Lower lobe of right lung (tissue), 2 donors: ENCODE results near the gene KBTBD12. TPM values are rescaled to one million over a fixed set of nuclear protein-coding genes. Genes with fewer than 3 reads are reported as not detected.
A peak's percentile ranks its signal among the peaks of the same experiment; 100 is the strongest.
"Not testable (repeated sequence)": the region's sequence is repeated elsewhere in the genome, so short reads cannot be mapped to it uniquely, and the experiment has no call there.

Source experiments
- ATAC-seq, 2 donors: fragments of 200-7000 bp; cut with Tn5 transposase; one replicate each; pipeline ENCODE4 v1.9.1; 2020 to 2022; ENCODE audit warnings: mild to moderate bottlenecking in 2 of 2, moderate library complexity in 2 of 2
- DNase-seq: peaks from one replicate; pipeline ENCODE4 v3.0.0-alpha.2; 2020
- H3K27ac ChIP-seq: fragments of 200-600 bp; one replicate; pipeline ENCODE4 v1.8.0; 2022
- H3K27me3 ChIP-seq: fragments of 200-600 bp; one replicate; pipeline ENCODE4 v1.8.0; 2022; ENCODE audit warnings: low read depth
- H3K36me3 ChIP-seq: fragments of 200-600 bp; one replicate; pipeline ENCODE4 v1.8.0; 2022; ENCODE audit warnings: mild to moderate bottlenecking
- H3K4me1 ChIP-seq: fragments of 200-600 bp; one replicate; pipeline ENCODE4 v1.8.0; 2022
- H3K4me3 ChIP-seq: fragments of 200-600 bp; one replicate; pipeline ENCODE4 v1.8.0; 2022; ENCODE audit warnings: mild to moderate bottlenecking
- H3K9me3 ChIP-seq: fragments of 200-600 bp; one replicate; pipeline ENCODE4 v1.8.0; 2022
- CTCF ChIP-seq: fragments of 200-600 bp; IDR thresholded peaks from one replicate; pipeline ENCODE4 v1.8.0; 2022; ENCODE audit warnings: antibody characterized with exemption, mild to moderate bottlenecking
- intact Hi-C: fragments of 100-400 bp; cut with DNase I; formaldehyde crosslinking; loops from one replicate; pipeline ENCODE4 v1.11.0; 2022
- long read RNA-seq: library from polyadenylated mRNA; unstranded; transcript quantifications from one replicate; pipeline ENCODE4 v2.0.0, GENCODE V29; 2021
- total RNA-seq: library from RNA; stranded (reverse); fragmentation: NEBNext Ultra II Directional; extraction: Animal tissue kit (Norgen Biotek cat#: 25700); gene quantifications from one replicate; pipeline ENCODE4 v1.2.1, GENCODE V29; 2021
- donor health status: DM: no; HTN: yes; CAD: no; lungs with severe emphysema.

KBTBD12 gene
- 0.95 TPM for total RNA-seq
- long read RNA-seq, partial matches to known transcripts = 1 of 1 reads
- long read RNA-seq, other reads (novel, unspliced or antisense) = 0 of 1 reads

DNA sequence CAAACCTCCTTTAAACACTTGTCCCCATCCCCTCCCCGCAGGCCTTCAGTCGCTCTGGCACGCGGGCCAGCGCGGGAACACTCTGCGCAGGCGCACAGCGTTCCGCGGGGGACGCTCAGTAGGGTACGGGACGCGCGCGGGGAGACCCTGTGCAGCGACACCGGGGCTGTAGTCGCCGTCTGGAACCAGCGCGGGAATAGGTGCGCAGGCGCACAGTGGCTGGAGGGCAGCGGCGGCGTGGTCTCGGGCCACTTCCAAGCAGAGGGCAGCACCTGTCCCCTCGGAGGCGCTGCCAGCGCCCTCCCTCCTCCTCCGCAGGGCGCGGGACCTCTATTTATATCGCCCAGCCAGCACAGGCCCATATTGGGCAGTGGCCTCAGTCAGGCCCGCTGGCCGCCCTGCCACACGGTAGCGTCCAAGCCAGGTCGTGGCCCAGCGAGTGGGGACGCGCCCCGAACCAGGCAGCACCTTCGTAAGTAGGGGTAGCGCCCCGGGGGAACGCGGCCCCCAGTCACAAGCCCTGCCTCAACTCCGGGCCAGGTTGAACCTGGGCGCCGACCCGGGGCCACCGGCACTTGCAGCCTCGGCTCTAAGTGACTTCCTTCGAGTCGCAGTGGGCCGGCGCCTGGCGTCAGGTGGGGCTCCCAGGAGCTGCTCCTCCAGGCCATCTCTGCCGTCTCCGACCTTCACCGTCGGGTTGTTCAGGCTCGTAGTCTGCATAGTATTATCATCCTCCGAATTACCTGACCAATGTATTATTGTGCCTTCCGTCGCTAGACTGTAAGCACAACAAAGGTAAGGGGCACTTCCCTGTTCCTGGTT lies at the start of gene KBTBD12:
TSS of gene KBTBD12 (plus strand) at position 118 of the 822 bp plus-strand sequence. CDS start 7,830 bp downstream, outside the sequence.
- no peak for TF ChIP-seq CTCF
- DNase-seq = peak; percentile 57
- intact Hi-C loops = no loop called here

DNA sequence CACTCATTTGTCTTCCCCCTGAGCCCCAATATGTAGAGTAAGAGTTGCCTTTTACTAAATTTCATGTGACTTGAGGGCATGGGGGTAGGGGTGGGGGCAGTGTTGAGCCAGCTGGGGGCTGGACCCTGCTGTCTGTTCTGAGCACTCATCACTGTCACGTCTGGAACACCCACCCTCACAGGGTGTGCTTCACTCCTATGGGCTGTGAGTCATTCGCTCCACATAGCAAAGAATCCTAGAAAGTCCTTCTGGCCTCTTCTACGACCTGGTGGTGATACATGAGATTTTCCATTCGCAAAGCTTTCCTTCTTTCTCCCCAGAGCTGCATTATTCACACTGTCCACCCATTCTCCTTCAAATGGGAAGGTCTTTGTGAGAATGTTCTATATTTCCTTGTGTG lies 49.1 kb upstream of the KBTBD12 start:
- H3K4me1 ChIP-seq = no peaks in the 10 kb centered on the region
- DNase-seq (no peak), ATAC-seq (no peak)
- H3K9me3 ChIP-seq = no peaks in the 10 kb centered on the region
- H3K27ac ChIP-seq = no peak overlapping the region
- H3K27me3 ChIP-seq = no peaks in the 10 kb centered on the region
- TF ChIP-seq CTCF = no peak
- intact Hi-C loops = no loop called here
- no peak overlapping the region for H3K4me3 ChIP-seq
- no peaks in the 10 kb centered on the region for H3K36me3 ChIP-seq

More for the DNA sequence above, at the start of gene KBTBD12:
- Histone ChIP-seq H3K9me3 (no peaks in the 10 kb centered on the region), H3K4me3 (peak within 1 kb of the TSS; percentile 60), H3K36me3 (no peaks in the 10 kb centered on the region), H3K27ac (peak within 1 kb of the TSS; percentile 25), H3K27me3 (peaks cover 6% of the 10 kb centered on the region), H3K4me1 (peaks cover 31% of the 10 kb centered on the region)
- peak; percentile 73 to 87 for ATAC-seq

- no peaks in the 10 kb centered on the region for H3K4me1 ChIP-seq
- no peaks in the 10 kb centered on the region for H3K27me3 ChIP-seq
- intact Hi-C loops = no loop called here
- no peak overlapping the region for H3K27ac ChIP-seq
- H3K9me3 ChIP-seq = no peaks in the 10 kb centered on the region
- no peak for DNase-seq
- no peak overlapping the region for H3K4me3 ChIP-seq
- TF ChIP-seq CTCF = no peak
- no peaks in the 10 kb centered on the region for H3K36me3 ChIP-seq
- ATAC-seq = no peak
These were observed 47.6 kb upstream of the KBTBD12 start for GRCh38 chr3:127867412-127867811.

GRCh38 chr3:127867986-127868385 lies 47.0 kb upstream of the KBTBD12 start:
- TF ChIP-seq CTCF = no peak
- Histone ChIP-seq H3K9me3 (no peaks in the 10 kb centered on the region), H3K27ac (no peak overlapping the region), H3K4me3 (no peak overlapping the region), H3K36me3 (no peaks in the 10 kb centered on the region), H3K27me3 (no peaks in the 10 kb centered on the region), H3K4me1 (no peaks in the 10 kb centered on the region)
- intact Hi-C loops = no loop called here
- ATAC-seq = no peak
- DNase-seq = no peak

- no peaks in the 10 kb centered on the region for H3K36me3 ChIP-seq
- TF ChIP-seq CTCF = no peak
- no peak overlapping the region for H3K4me3 ChIP-seq
- no peaks in the 10 kb centered on the region for H3K9me3 ChIP-seq
- intact Hi-C loops = no loop called here
- no peak overlapping the region for H3K27ac ChIP-seq
- ATAC-seq (no peak), DNase-seq (no peak)
- no peaks in the 10 kb centered on the region for H3K4me1 ChIP-seq
- no peaks in the 10 kb centered on the region for H3K27me3 ChIP-seq
These were observed 44.9 kb upstream of the KBTBD12 start for GRCh38 chr3:127870156-127870555.

DNA sequence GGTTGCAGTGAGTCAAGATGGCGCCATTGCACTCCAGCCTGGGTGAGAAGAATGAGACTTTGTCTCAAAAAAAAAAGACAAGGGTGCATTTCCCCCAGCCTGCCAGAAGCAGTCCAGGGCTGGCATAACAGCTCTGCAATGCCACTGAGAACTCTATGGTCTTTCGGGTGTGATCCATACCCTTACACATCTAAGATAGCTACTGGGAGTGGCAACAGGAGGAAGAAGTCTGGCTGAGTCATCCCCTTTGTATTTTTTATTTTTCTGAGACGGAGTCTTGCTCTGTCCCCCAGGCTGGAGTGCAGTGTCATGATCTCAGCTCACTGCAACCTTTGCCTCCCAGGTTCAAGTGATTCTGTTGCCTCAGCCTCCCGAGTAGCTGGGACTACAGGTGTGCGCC lies 40.9 kb upstream of the KBTBD12 start:
- H3K4me3 ChIP-seq, H3K4me1 ChIP-seq, ATAC-seq, H3K9me3 ChIP-seq, DNase-seq, H3K27me3 ChIP-seq, intact Hi-C loops, H3K27ac ChIP-seq, H3K36me3 ChIP-seq: not testable (repeated sequence)
